ENCODE data around the gene SORCS2.

Gene SORCS2

DNA sequence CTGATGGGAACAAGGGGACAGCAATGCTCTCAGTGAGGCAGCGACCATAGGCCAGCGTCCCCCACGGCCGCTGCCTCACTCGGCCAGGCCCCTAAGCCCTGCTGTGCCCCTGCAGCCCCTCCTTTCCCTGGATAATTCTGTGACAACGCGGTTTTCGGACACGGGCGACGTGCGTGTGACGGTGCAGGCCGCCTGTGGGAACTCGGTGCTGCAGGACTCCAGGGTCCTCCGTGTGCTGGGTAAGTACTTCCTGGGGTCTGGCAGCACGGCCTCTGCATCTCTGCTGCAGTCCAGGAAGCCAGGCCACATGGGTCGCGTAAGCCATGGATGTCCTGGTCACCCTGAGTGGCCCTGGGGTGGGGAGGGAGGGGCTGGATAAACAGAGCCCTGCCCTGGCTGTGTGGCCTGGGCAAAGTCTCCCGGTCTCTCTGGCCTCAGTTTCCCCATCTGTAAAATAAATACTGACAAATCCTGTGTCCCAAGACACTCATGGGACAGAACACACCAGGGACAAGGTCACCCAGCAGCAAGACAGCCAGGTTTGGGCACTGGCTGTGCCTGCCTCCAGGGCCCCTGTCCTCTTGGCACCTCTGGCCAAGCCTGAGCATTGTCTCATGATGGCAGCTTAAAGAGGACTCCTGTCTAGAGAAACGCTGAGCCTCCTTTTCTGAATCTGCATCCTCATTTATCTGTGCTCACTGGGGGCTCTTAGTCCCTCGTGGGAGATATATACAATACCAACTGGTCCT, 534.5 kb downstream of the SORCS2 start:
- H3K9me2 ChIP-seq (replicated peaks; ENCODE audit: control insufficient read depth, low read length), result no peaks in the 10 kb centered on the region
- H3K27me3 ChIP-seq (ENCODE audit: control insufficient read depth, low read length), result no peaks in the 10 kb centered on the region
- no peaks in the 10 kb centered on the region for H4K20me1 ChIP-seq (ENCODE audit: control insufficient read depth, insufficient read depth, low read depth, low read length)
- H3K79me2 ChIP-seq (ENCODE audit: control insufficient read depth, low read length), result no peaks in the 10 kb centered on the region
- H3K4me3 ChIP-seq (ENCODE audit: low read length), result no peak overlapping the region
- H3K36me3 ChIP-seq (ENCODE audit: control insufficient read depth, low read length), result no peaks in the 10 kb centered on the region
- no peak for TF ChIP-seq EZH2phosphoT487 (IDR thresholded peaks at IDR 0.05; ENCODE audit: borderline replicate concordance, low read length)
- H3K27ac ChIP-seq (ENCODE audit: low read depth, low read length), result no peak overlapping the region
- no peaks in the 10 kb centered on the region for H3K4me1 ChIP-seq (ENCODE audit: control insufficient read depth, low read length)
- H3F3A ChIP-seq (ENCODE audit: control insufficient read depth, insufficient read depth), result no peaks in the 10 kb centered on the region
- no peak overlapping the region for H3K4me2 ChIP-seq (ENCODE audit: low read length)
- H3K9me3 ChIP-seq (ENCODE audit: control insufficient read depth, insufficient read depth, low read length), result no peaks in the 10 kb centered on the region; the same call in 1 of the 2 replicates

DNA sequence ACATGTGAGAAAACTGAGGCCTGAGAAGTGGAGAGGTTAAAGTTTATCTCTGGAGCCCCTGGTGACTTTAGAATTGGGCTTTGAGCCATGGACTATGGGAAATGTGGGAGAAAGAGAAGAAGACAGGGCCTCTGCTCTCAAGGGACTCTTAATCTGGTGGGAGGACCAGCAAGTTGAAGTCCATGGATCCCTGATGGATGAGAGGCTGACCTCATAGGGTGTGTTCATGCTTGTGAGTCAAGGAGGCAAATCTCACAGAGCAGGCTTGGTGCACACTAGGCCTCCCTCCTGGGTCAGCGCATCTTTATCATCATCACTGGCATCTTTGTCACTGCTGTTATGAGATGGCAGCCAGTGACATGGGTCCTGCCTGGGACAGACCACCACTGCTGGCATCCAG, 535.4 kb downstream of the SORCS2 start:
- no peak overlapping the region for H3K4me2 ChIP-seq (ENCODE audit: low read length)
- no peaks in the 10 kb centered on the region for H3K79me2 ChIP-seq (ENCODE audit: control insufficient read depth, low read length)
- no peak overlapping the region for H3K4me3 ChIP-seq (ENCODE audit: low read length)
- H3K9me2 ChIP-seq (replicated peaks; ENCODE audit: control insufficient read depth, low read length), result no peaks in the 10 kb centered on the region
- H3K4me1 ChIP-seq (ENCODE audit: control insufficient read depth, low read length), result no peaks in the 10 kb centered on the region
- no peaks in the 10 kb centered on the region for H3F3A ChIP-seq (ENCODE audit: control insufficient read depth, insufficient read depth)
- H3K9me3 ChIP-seq (ENCODE audit: control insufficient read depth, insufficient read depth, low read length), result no peaks in the 10 kb centered on the region; the same call in 1 of the 2 replicates
- TF ChIP-seq, protein P1, sequence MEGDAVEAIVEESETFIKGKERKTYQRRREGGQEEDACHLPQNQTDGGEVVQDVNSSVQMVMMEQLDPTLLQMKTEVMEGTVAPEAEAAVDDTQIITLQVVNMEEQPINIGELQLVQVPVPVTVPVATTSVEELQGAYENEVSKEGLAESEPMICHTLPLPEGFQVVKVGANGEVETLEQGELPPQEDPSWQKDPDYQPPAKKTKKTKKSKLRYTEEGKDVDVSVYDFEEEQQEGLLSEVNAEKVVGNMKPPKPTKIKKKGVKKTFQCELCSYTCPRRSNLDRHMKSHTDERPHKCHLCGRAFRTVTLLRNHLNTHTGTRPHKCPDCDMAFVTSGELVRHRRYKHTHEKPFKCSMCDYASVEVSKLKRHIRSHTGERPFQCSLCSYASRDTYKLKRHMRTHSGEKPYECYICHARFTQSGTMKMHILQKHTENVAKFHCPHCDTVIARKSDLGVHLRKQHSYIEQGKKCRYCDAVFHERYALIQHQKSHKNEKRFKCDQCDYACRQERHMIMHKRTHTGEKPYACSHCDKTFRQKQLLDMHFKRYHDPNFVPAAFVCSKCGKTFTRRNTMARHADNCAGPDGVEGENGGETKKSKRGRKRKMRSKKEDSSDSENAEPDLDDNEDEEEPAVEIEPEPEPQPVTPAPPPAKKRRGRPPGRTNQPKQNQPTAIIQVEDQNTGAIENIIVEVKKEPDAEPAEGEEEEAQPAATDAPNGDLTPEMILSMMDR (IDR thresholded peaks at IDR 0.05; ENCODE audit: low read depth, low read length, poor library complexity, severe bottlenecking), result no peak
- no peak for TF ChIP-seq EZH2phosphoT487 (IDR thresholded peaks at IDR 0.05; ENCODE audit: borderline replicate concordance, low read length)
- no peaks in the 10 kb centered on the region for H4K20me1 ChIP-seq (ENCODE audit: control insufficient read depth, insufficient read depth, low read depth, low read length)
- H3K27ac ChIP-seq (ENCODE audit: low read depth, low read length), result no peak overlapping the region
- H3K27me3 ChIP-seq (ENCODE audit: control insufficient read depth, low read length), result no peaks in the 10 kb centered on the region
- no peaks in the 10 kb centered on the region for H3K36me3 ChIP-seq (ENCODE audit: control insufficient read depth, low read length)

DNA sequence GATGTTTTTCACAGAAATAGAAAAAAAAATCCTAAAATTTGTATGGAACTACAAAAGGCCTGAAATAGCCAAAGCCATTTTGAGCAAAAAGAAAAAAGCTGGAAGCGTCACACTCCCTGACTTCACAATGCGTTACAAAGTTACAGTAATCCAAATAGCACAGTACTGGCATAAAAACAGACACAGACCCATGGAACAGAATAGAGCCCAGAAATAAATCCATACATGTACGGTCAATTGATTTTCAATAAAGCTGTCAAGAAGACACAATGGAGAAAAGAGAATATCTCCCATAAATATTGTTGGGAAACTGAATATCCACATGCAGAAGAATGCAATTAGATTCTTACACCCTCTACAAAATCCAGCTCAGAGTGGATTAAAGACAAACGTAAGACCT, 539.1 kb downstream of the SORCS2 start:
- H3K27me3 ChIP-seq (ENCODE audit: control insufficient read depth, low read length), result no peaks in the 10 kb centered on the region
- no peaks in the 10 kb centered on the region for H3K36me3 ChIP-seq (ENCODE audit: control insufficient read depth, low read length)
- H3K27ac ChIP-seq (ENCODE audit: low read depth, low read length), result no peak overlapping the region
- no peaks in the 10 kb centered on the region for H3K9me2 ChIP-seq (replicated peaks; ENCODE audit: control insufficient read depth, low read length)
- TF ChIP-seq, protein P1 (IDR thresholded peaks at IDR 0.05; ENCODE audit: low read depth, low read length, poor library complexity, severe bottlenecking), result no peak
- TF ChIP-seq EZH2phosphoT487 (IDR thresholded peaks at IDR 0.05; ENCODE audit: borderline replicate concordance, low read length), result no peak
- no peak overlapping the region for H3K4me2 ChIP-seq (ENCODE audit: low read length)
- H3K79me2 ChIP-seq (ENCODE audit: control insufficient read depth, low read length), result no peaks in the 10 kb centered on the region
- no peaks in the 10 kb centered on the region for H4K20me1 ChIP-seq (ENCODE audit: control insufficient read depth, insufficient read depth, low read depth, low read length)
- no peaks in the 10 kb centered on the region for H3K4me1 ChIP-seq (ENCODE audit: control insufficient read depth, low read length)
- H3F3A ChIP-seq (ENCODE audit: control insufficient read depth, insufficient read depth), result no peaks in the 10 kb centered on the region
- H3K4me3 ChIP-seq (ENCODE audit: low read length), result no peak overlapping the region
- H3K9me3 ChIP-seq (ENCODE audit: control insufficient read depth, insufficient read depth, low read length), result no peaks in the 10 kb centered on the region

DNA sequence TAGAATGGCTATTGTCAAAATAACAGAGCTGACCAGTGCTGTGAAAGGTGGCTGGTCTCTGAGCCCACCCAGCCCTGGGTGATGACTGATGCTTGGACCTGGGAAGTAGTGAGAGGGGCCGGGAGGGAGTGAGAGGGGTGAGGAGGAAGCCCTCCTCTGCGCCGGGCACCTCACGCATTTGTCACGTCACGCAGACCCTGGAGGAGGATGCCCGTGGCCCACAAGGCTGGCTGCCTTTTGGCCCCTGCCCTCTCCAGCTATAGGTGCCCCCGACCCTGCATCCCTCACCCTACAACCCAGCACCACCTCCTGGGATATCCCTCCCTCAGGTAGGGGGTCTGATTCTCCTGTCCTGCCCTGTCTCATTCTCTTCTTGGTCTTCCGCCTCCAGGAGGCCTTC, 539.9 kb downstream of the SORCS2 start:
- Histone ChIP-seq H3K27ac (ENCODE audit: low read depth, low read length) (no peak overlapping the region), H3K9me3 (ENCODE audit: control insufficient read depth, insufficient read depth, low read length) (no peaks in the 10 kb centered on the region), H3K36me3 (ENCODE audit: control insufficient read depth, low read length) (no peaks in the 10 kb centered on the region), H3K4me3 (ENCODE audit: low read length) (no peak overlapping the region), H3K4me1 (ENCODE audit: control insufficient read depth, low read length) (no peaks in the 10 kb centered on the region), H3F3A (ENCODE audit: control insufficient read depth, insufficient read depth) (no peaks in the 10 kb centered on the region), H3K79me2 (ENCODE audit: control insufficient read depth, low read length) (no peaks in the 10 kb centered on the region), H3K4me2 (ENCODE audit: low read length) (no peak overlapping the region), H4K20me1 (ENCODE audit: control insufficient read depth, insufficient read depth, low read depth, low read length) (no peaks in the 10 kb centered on the region), H3K27me3 (ENCODE audit: control insufficient read depth, low read length) (no peaks in the 10 kb centered on the region), H3K9me2 (replicated peaks; ENCODE audit: control insufficient read depth, low read length) (no peaks in the 10 kb centered on the region)
- TF ChIP-seq, protein P1 (IDR thresholded peaks at IDR 0.05; ENCODE audit: low read depth, low read length, poor library complexity, severe bottlenecking), result no peak
- TF ChIP-seq EZH2phosphoT487 (IDR thresholded peaks at IDR 0.05; ENCODE audit: borderline replicate concordance, low read length), result no peak

Measured in DOHH2 (cell line).